Vagina (tissue), 2 donors: ENCODE measurements around the gene NRXN3. TPM values are rescaled to one million over a fixed set of nuclear protein-coding genes. Genes with fewer than 3 reads are reported as not detected.

ENCODE experiments used
- DNase-seq, 2 donors: peaks; one replicate each; pipeline ENCODE4 v3.0.0-alpha.2; 2017; ENCODE audit errors: extremely low spot score in 2 of 2
- H3K27ac ChIP-seq: fragments of 200-600 bp; sonication (generic); one replicate; pipeline ENCODE4 v1.5.1; 2019
- H3K27me3 ChIP-seq: fragments of 200-600 bp; sonication (generic); one replicate; pipeline ENCODE4 v1.5.1; 2019
- H3K36me3 ChIP-seq, 2 donors: fragments of 200-600 bp; sonication (generic); one replicate each; pipeline ENCODE4 v1.5.1; 2017 to 2019
- H3K4me1 ChIP-seq: fragments of 200-600 bp; sonication (generic); one replicate; pipeline ENCODE4 v1.5.1; 2019
- H3K4me3 ChIP-seq, 2 donors: fragments of 200-600 bp; sonication (generic); 1 replicate in 1 of 2; 2 replicates in 1 of 2; pipeline ENCODE4 v1.5.1; 2016 to 2019
- H3K9me3 ChIP-seq: fragments of 200-600 bp; sonication (generic); one replicate; pipeline ENCODE4 v1.5.1; 2019
- POLR2A ChIP-seq, 2 donors: fragments of 450-650 bp; IDR thresholded peaks; one replicate each; pipeline ENCODE4 v1.6.1; 2017; ENCODE audit warnings: antibody characterized with exemption in 2 of 2, mild to moderate bottlenecking in 2 of 2, moderate library complexity in 2 of 2
- POLR2AphosphoS5 ChIP-seq, 2 donors: sonication (generic); formaldehyde crosslinking; IDR thresholded peaks; one replicate each; pipeline ENCODE4 v1.9.0; 2017; ENCODE audit warnings: antibody characterized with exemption in 2 of 2, mild to moderate bottlenecking in 2 of 2, low read depth in 1 of 2; ENCODE audit not compliant: insufficient read depth in 1 of 2
- intact Hi-C: fragments of 100-400 bp; cut with DNase I; formaldehyde crosslinking; loops from one replicate; pipeline ENCODE4 v1.15.1; 2023
- total RNA-seq: library from RNA; depleted of rRNA; stranded (reverse); fragments of >200 nt; gene quantifications from one replicate; pipeline ENCODE4 v1.2.3, GENCODE V29; 2016
- TF ChIP-seq, protein P1 (sequence below), 3 experiments: fragments of 450-650 bp in 2 of 3; fragments of 200-600 bp in 1 of 3; sonication (generic) in 1 of 3; IDR thresholded peaks; one replicate each; pipeline ENCODE4 v1.5.1; 2017 to 2019; ENCODE audit warnings: antibody characterized with exemption in 3 of 3, mild to moderate bottlenecking in 2 of 3, moderate library complexity in 2 of 3

NRXN3 gene
- total RNA-seq, 1 donor from 2014 or later, result 4.7 TPM

DNA sequence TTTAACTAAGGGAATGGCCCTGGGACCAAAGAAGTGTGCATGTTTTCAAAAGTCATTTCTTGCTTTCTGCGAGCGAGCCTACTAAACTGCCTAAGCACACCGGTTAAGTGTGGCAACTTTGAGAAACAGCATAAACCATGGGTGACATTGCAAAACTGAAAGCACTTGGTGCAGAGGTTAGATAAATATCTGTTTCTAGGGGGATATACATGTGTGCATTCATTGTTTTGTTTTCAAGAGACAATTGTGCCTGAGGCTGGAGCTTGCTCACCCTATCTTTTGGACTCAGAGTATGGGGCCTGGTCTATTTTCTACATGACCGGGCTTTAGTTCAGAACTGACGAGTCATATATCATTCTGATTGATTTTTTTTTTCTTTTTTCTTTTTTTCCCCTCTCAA, 923.4 kb downstream of the NRXN3 start:
- Histone ChIP-seq H3K36me3 (no peaks in the 10 kb centered on the region), H3K27ac (no peak overlapping the region), H3K4me1 (no peaks in the 10 kb centered on the region), H3K27me3 (no peaks in the 10 kb centered on the region), H3K9me3 (no peaks in the 10 kb centered on the region), H3K4me3 (no peak overlapping the region)
- DNase-seq, result no peak
- intact Hi-C loops, result no loop called here
- TF ChIP-seq POLR2A (IDR thresholded peaks at IDR 0.05), result no peak
- TF ChIP-seq, protein P1, sequence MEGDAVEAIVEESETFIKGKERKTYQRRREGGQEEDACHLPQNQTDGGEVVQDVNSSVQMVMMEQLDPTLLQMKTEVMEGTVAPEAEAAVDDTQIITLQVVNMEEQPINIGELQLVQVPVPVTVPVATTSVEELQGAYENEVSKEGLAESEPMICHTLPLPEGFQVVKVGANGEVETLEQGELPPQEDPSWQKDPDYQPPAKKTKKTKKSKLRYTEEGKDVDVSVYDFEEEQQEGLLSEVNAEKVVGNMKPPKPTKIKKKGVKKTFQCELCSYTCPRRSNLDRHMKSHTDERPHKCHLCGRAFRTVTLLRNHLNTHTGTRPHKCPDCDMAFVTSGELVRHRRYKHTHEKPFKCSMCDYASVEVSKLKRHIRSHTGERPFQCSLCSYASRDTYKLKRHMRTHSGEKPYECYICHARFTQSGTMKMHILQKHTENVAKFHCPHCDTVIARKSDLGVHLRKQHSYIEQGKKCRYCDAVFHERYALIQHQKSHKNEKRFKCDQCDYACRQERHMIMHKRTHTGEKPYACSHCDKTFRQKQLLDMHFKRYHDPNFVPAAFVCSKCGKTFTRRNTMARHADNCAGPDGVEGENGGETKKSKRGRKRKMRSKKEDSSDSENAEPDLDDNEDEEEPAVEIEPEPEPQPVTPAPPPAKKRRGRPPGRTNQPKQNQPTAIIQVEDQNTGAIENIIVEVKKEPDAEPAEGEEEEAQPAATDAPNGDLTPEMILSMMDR (IDR thresholded peaks at IDR 0.05), result no peak

DNA sequence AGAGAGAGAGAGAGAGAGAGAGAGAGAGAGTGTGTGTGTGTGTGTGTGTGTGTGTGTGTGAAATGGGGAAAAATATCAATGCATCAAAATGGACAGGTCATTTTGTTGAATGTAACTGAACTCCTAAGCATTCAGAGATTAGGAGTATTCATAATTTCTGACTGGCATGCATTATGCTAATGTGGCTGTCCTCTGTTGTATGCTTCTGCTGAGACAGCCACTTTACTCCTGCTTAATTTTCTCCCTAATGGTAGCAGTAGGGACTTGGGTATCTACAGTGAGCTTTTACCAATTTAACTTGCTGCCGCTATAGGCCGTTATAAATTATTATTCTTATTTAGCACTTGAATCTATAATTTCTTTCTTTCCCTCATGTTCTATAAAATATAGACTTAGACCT, 924.8 kb downstream of the NRXN3 start:
- intact Hi-C loops, result no loop called here
- DNase-seq, result no peak

DNA sequence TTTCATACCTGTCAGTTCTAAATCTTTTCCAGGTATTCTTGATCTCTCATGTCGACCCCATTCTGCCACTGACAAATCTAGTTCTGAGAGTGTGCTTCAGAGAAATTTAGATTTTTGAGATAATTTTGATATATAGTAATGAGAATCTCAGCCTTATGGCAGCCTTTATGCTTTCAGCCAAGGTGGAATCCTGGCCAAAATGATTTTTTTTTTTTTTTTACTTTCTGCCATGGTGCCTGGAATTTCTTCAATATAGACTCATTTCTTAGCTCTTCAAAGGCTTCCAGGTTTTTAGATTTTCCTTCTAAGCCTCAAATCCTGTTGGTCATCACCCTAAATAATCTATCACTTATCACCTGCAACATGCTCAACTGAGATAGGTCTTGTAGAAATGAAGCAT, 926.6 kb downstream of the NRXN3 start:
- DNase-seq, result no peak
- intact Hi-C loops, result no loop called here
- no peaks in the 10 kb centered on the region for H3K27me3 ChIP-seq
- H3K4me1 ChIP-seq, result no peaks in the 10 kb centered on the region
- TF ChIP-seq, protein P1 (IDR thresholded peaks at IDR 0.05), result no peak
- TF ChIP-seq POLR2A (IDR thresholded peaks at IDR 0.05) (no peak), POLR2AphosphoS5 (IDR thresholded peaks at IDR 0.05; ENCODE audit: insufficient read depth in 1 of 2, low read depth in 1 of 2) (no peak)
- H3K36me3 ChIP-seq, result no peaks in the 10 kb centered on the region
- no peak overlapping the region for H3K27ac ChIP-seq
- no peak overlapping the region for H3K4me3 ChIP-seq
- H3K9me3 ChIP-seq, result no peaks in the 10 kb centered on the region

More for the DNA sequence above, 924.8 kb downstream of the NRXN3 start:
- H3K9me3 ChIP-seq, result no peaks in the 10 kb centered on the region
- no peaks in the 10 kb centered on the region for H3K36me3 ChIP-seq
- no peaks in the 10 kb centered on the region for H3K27me3 ChIP-seq
- TF ChIP-seq, protein P1 (IDR thresholded peaks at IDR 0.05), result no peak
- TF ChIP-seq POLR2AphosphoS5 (IDR thresholded peaks at IDR 0.05; ENCODE audit: insufficient read depth in 1 of 2, low read depth in 1 of 2) (no peak), POLR2A (IDR thresholded peaks at IDR 0.05) (no peak)
- no peaks in the 10 kb centered on the region for H3K4me1 ChIP-seq
- H3K4me3 ChIP-seq, result no peak overlapping the region
- no peak overlapping the region for H3K27ac ChIP-seq

DNA sequence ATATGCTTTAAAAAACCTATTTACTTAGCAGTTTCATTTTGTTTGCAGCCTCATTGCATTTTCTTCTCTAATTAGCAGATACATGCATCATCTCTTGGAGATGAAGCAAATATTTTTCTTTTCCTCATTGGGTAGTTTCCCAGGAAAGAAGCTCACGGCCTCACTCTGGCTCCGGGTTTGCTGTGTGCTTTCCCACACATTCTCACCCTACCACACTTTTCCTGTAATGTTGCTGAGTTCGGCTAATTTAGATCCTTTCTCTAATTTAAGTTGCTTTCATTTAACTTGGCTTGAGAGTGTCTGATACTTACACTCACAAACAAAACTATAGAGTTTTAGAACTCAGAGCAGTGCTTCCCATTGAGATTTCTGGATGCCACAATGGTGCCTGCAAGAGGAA, 928.2 kb downstream of the NRXN3 start:
- H3K9me3 ChIP-seq, result no peaks in the 10 kb centered on the region
- H3K27ac ChIP-seq, result no peak overlapping the region
- DNase-seq, result no peak
- no peaks in the 10 kb centered on the region for H3K36me3 ChIP-seq
- H3K4me1 ChIP-seq, result no peaks in the 10 kb centered on the region
- no peak overlapping the region for H3K4me3 ChIP-seq
- intact Hi-C loops, result no loop called here
- no peak for TF ChIP-seq POLR2AphosphoS5 (IDR thresholded peaks at IDR 0.05; ENCODE audit: insufficient read depth in 1 of 2, low read depth in 1 of 2)
- TF ChIP-seq, protein P1 (IDR thresholded peaks at IDR 0.05), result no peak
- TF ChIP-seq POLR2A (IDR thresholded peaks at IDR 0.05), result no peak
- no peaks in the 10 kb centered on the region for H3K27me3 ChIP-seq

DNA sequence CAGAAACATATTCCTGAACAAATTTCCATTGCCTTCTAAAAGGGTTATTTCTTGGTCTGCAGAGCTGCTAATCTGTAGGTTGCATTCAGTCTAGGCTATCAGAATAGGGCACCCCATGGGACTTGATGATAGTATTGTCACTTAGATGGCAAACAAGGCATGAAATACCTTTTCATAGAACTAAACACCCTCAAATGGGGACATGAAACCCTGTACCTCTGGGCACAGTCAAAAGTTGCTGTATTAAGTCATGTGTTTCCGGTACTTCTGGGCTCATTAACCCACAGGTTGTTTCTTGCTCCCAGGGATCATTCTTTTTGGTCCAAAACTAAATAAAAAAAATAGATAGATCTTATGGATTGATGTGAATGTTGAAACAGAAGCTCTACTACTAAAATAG, 930.4 kb downstream of the NRXN3 start:
- Histone ChIP-seq H3K9me3 (no peaks in the 10 kb centered on the region), H3K4me1 (no peaks in the 10 kb centered on the region), H3K27me3 (no peaks in the 10 kb centered on the region), H3K4me3 (no peak overlapping the region), H3K36me3 (no peaks in the 10 kb centered on the region), H3K27ac (no peak overlapping the region)
- intact Hi-C loops, result no loop called here
- DNase-seq, result no peak
- TF ChIP-seq POLR2A (IDR thresholded peaks at IDR 0.05) (no peak), POLR2AphosphoS5 (IDR thresholded peaks at IDR 0.05; ENCODE audit: insufficient read depth in 1 of 2, low read depth in 1 of 2) (no peak)
- TF ChIP-seq, protein P1 (IDR thresholded peaks at IDR 0.05), result no peak
